GM23248 (cell line): ENCODE results near the gene DPP10. TPM values are rescaled to one million over a fixed set of nuclear protein-coding genes. Genes with fewer than 3 reads are reported as not detected.

Experiments used
- DNase-seq: peaks from one replicate; pipeline ENCODE4 v3.0.0-alpha.2; 2015
- H2AFZ ChIP-seq: fragments of 200-600 bp; sonication (generic); 2 replicates; pipeline ENCODE4 v1.6.1; 2016; ENCODE audit warnings: antibody characterized with exemption
- H3F3A ChIP-seq: fragments of 200-600 bp; sonication (generic); 2 replicates; pipeline ENCODE4 v1.6.1; 2016; ENCODE audit warnings: mild to moderate bottlenecking, antibody characterized with exemption, mixed run types; ENCODE audit not compliant: insufficient read depth
- H3K27ac ChIP-seq: fragments of 200-600 bp; sonication (generic); 2 replicates; pipeline ENCODE4 v1.5.1; 2016; ENCODE audit warnings: mild to moderate bottlenecking
- H3K27me3 ChIP-seq: fragments of 200-600 bp; sonication (generic); replicated peaks from 2 replicates; pipeline ENCODE4 v1.6.1; 2016; ENCODE audit warnings: mild to moderate bottlenecking; ENCODE audit not compliant: insufficient read depth
- H3K36me3 ChIP-seq: fragments of 200-600 bp; sonication (generic); 2 replicates; pipeline ENCODE4 v1.6.1; 2016; ENCODE audit warnings: low read depth, mild to moderate bottlenecking
- H3K4me1 ChIP-seq: fragments of 200-600 bp; sonication (generic); 2 replicates; pipeline ENCODE4 v1.6.1; 2016; ENCODE audit warnings: mild to moderate bottlenecking; ENCODE audit not compliant: insufficient read depth
- H3K4me2 ChIP-seq: fragments of 200-600 bp; sonication (generic); one replicate; pipeline ENCODE4 v1.6.1; 2016; ENCODE audit warnings: mild to moderate bottlenecking; ENCODE audit not compliant: unreplicated experiment
- H3K4me3 ChIP-seq: fragments of 200-600 bp; sonication (generic); 2 replicates; pipeline ENCODE4 v1.5.1; 2016; ENCODE audit warnings: mild to moderate bottlenecking
- H3K79me2 ChIP-seq: fragments of 200-600 bp; sonication (generic); 2 replicates; pipeline ENCODE4 v1.6.1; 2016; ENCODE audit warnings: mild to moderate bottlenecking; ENCODE audit not compliant: insufficient read depth
- H3K9ac ChIP-seq: fragments of 200-600 bp; sonication (generic); 2 replicates; pipeline ENCODE4 v1.6.1; 2016; ENCODE audit warnings: mild to moderate bottlenecking
- H3K9me2 ChIP-seq: fragments of 200-600 bp; sonication (generic); 2 replicates; pipeline ENCODE4 v1.6.1; 2016; ENCODE audit warnings: mixed run types, mild to moderate bottlenecking, moderate library complexity; ENCODE audit not compliant: insufficient read depth
- H3K9me3 ChIP-seq: fragments of 200-600 bp; sonication (generic); one replicate; pipeline ENCODE4 v1.6.1; 2017; ENCODE audit warnings: low read depth
- H4K20me1 ChIP-seq: fragments of 200-600 bp; sonication (generic); 2 replicates; pipeline ENCODE4 v1.6.0; 2016; ENCODE audit not compliant: insufficient read depth
- EZH2 ChIP-seq: fragments of 200-600 bp; sonication (generic); IDR thresholded peaks from 2 replicates; pipeline ENCODE4 v1.6.1; 2018; ENCODE audit warnings: antibody characterized with exemption, mild to moderate bottlenecking; ENCODE audit not compliant: insufficient read depth, poor library complexity, severe bottlenecking
- EZH2phosphoT487 ChIP-seq: fragments of 200-600 bp; sonication (generic); IDR thresholded peaks from 2 replicates; pipeline ENCODE4 v1.6.1; 2018; ENCODE audit warnings: antibody characterized with exemption, moderate library complexity, mild to moderate bottlenecking, low read depth; ENCODE audit not compliant: insufficient read depth
- WGBS, 2 experiments: methylation state at CpG; one replicate each; pipeline ENCODE4 v1.1.6; 2015 to 2017; ENCODE audit warnings: low lambda C conversion rate in 2 of 2, low coverage in 1 of 2; ENCODE audit errors: missing lambda C conversion rate in 2 of 2; 5-methylcytosine and 5-hydroxymethylcytosine counted together
- in situ Hi-C: fragments of 300-500 bp; cut with MboI; formaldehyde crosslinking; loops from 2 replicates; pipeline ENCODE4 v1.15.0; 2020
- polyA plus RNA-seq: library from polyadenylated mRNA; unstranded; fragments of >200 nt; fragmentation: Nextera tagmentation; extraction: Ambion mirVana; gene quantifications from 2 replicates; pipeline ENCODE4 v1.2.1, GENCODE V29; 2016
- total RNA-seq: library from RNA; depleted of rRNA; stranded (reverse); fragments of >200 nt; shearing (Covaris generic); gene quantifications from 2 replicates; pipeline ENCODE4 v1.2.3, GENCODE V29; 2014

The DPP10 gene
- total and polyA plus RNA-seq, 2 experiments from 2014 or later = not detected

DNA sequence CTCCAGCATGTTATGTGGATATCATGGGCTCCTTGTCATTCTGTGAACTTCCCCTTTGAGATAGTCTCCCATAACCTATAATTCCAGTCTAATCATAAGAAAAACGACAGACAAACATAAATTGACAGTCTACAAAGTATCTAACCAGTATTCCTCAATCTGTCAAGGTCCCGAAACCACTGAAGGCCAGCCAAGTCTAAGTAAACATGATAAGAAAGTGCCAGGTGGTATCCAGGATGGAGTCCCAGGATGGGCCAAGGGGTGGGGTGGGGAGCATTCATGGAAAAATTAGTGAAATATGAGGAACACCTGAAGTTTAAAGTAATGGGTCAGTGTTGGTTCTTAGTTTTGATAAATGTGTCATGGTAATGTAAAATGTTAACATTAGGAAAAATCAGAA, 355.5 kb downstream of the DPP10 start:
- Histone ChIP-seq H3K9ac (no peak overlapping the region), H3K4me2 (no peak overlapping the region), H2AFZ (no peak overlapping the region), H3K36me3 (no peaks in the 10 kb centered on the region), H3K9me3 (peaks cover 3% of the 10 kb centered on the region), H3K9me2 (no peaks in the 10 kb centered on the region), H3K4me1 (no peaks in the 10 kb centered on the region), H3K79me2 (no peaks in the 10 kb centered on the region), H3K27ac (no peak overlapping the region), H3F3A (no peaks in the 10 kb centered on the region), H3K4me3 (no peak overlapping the region), H4K20me1 (no peaks in the 10 kb centered on the region), H3K27me3 (no peaks in the 10 kb centered on the region)
- in situ Hi-C loops = no loop called here
- TF ChIP-seq EZH2 = no peak
- 18 to 25% methylated on average over 2 of the region's 2 CpGs for WGBS, 2 experiments
- no peak for DNase-seq

DNA sequence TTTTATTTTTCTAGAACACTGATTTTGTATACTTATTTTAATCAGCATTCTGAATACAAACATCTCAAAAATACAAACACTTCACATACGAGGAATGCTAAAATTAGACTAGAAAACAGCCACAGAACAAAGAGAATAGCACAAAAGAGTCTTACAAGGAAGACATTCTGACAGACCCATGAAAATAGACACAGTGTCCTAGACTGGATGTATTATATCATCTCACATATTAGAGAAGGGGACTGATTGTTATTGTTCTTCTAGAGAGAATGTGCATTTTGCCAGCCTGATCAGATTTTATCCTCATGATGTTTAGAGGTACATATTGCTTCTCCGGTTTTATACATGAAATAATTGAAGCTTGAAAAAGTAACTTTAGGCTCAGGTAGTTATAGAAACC, 357.9 kb downstream of the DPP10 start:
- no peaks in the 10 kb centered on the region for H3K79me2 ChIP-seq
- in situ Hi-C loops = no loop called here
- no peaks in the 10 kb centered on the region for H3K36me3 ChIP-seq
- H4K20me1 ChIP-seq = no peaks in the 10 kb centered on the region
- H3K4me3 ChIP-seq = no peak overlapping the region
- no peaks in the 10 kb centered on the region for H3K9me2 ChIP-seq
- no peak for DNase-seq
- no peaks in the 10 kb centered on the region for H3F3A ChIP-seq
- no peaks in the 10 kb centered on the region for H3K27me3 ChIP-seq
- TF ChIP-seq EZH2phosphoT487 (no peak), EZH2 (no peak)
- peaks cover 3% of the 10 kb centered on the region for H3K9me3 ChIP-seq
- H3K27ac ChIP-seq = no peak overlapping the region
- no peak overlapping the region for H3K4me2 ChIP-seq
- no peak overlapping the region for H3K9ac ChIP-seq
- H3K4me1 ChIP-seq = no peaks in the 10 kb centered on the region
- no peak overlapping the region for H2AFZ ChIP-seq
- 17 to 18% methylated on average over 2 of the region's 2 CpGs for WGBS, 2 experiments

- H2AFZ ChIP-seq = no peak overlapping the region
- 12 to 18% methylated on average over 3 of the region's 3 CpGs for WGBS, 2 experiments
- H4K20me1 ChIP-seq = no peaks in the 10 kb centered on the region
- no peak overlapping the region for H3K9ac ChIP-seq
- H3K4me3 ChIP-seq = no peak overlapping the region
- H3K9me2 ChIP-seq = no peaks in the 10 kb centered on the region
- in situ Hi-C loops = no loop called here
- DNase-seq = no peak
- H3K27me3 ChIP-seq = no peaks in the 10 kb centered on the region
- H3K9me3 ChIP-seq = peaks cover 3% of the 10 kb centered on the region
- no peaks in the 10 kb centered on the region for H3K4me1 ChIP-seq
- no peak for TF ChIP-seq EZH2phosphoT487
- TF ChIP-seq EZH2 = no peak
- H3K4me2 ChIP-seq = no peak overlapping the region
- no peak overlapping the region for H3K27ac ChIP-seq
- H3K79me2 ChIP-seq = no peaks in the 10 kb centered on the region
- no peaks in the 10 kb centered on the region for H3K36me3 ChIP-seq
- H3F3A ChIP-seq = no peaks in the 10 kb centered on the region
These were observed 362.8 kb downstream of the DPP10 start for GRCh38 chr2:114805195-114805594.

GRCh38 chr2:114810092-114810491, 367.7 kb downstream of the DPP10 start:
- DNase-seq = no peak
- no peaks in the 10 kb centered on the region for H3K9me2 ChIP-seq
- H3K27ac ChIP-seq = no peak overlapping the region
- H4K20me1 ChIP-seq = no peaks in the 10 kb centered on the region
- H3K4me3 ChIP-seq = no peak overlapping the region
- 12 to 15% methylated on average over 5 of the region's 5 CpGs for WGBS, 2 experiments
- no peaks in the 10 kb centered on the region for H3K36me3 ChIP-seq
- no peak for TF ChIP-seq EZH2
- TF ChIP-seq EZH2phosphoT487 = no peak
- H3K27me3 ChIP-seq = no peaks in the 10 kb centered on the region
- H2AFZ ChIP-seq = no peak overlapping the region
- H3K4me1 ChIP-seq = no peaks in the 10 kb centered on the region
- no peak overlapping the region for H3K4me2 ChIP-seq
- no peaks in the 10 kb centered on the region for H3K9me3 ChIP-seq
- in situ Hi-C loops = no loop called here
- no peaks in the 10 kb centered on the region for H3K79me2 ChIP-seq
- H3K9ac ChIP-seq = no peak overlapping the region
- no peaks in the 10 kb centered on the region for H3F3A ChIP-seq

DNA sequence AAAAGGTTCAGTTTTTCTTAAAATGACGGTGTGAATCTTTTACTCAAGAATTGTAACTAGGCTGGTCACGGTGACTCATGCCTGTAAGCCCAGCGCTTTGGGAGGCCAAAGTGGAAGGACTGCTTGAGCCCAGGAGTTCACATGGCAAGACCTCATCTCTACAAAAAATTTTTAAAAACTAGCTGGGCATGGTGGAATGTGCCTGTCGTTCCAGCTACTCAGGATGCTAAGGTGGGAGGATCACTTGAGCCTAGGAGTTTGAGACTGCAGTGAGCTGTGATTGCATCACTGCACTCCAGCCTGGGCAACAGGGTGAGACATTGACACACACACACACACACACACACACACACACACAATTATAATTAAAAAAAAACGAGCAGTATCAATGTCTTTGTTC, 369.8 kb downstream of the DPP10 start:
- H4K20me1 ChIP-seq = no peaks in the 10 kb centered on the region
- no peaks in the 10 kb centered on the region for H3F3A ChIP-seq
- no peaks in the 10 kb centered on the region for H3K79me2 ChIP-seq
- no peaks in the 10 kb centered on the region for H3K9me2 ChIP-seq
- H3K4me1 ChIP-seq = no peaks in the 10 kb centered on the region
- no peak overlapping the region for H3K27ac ChIP-seq
- no peak for TF ChIP-seq EZH2
- no peak for TF ChIP-seq EZH2phosphoT487
- in situ Hi-C loops = no loop called here
- H3K4me3 ChIP-seq = no peak overlapping the region
- no peaks in the 10 kb centered on the region for H3K27me3 ChIP-seq
- WGBS, 2 experiments = 21 to 31% methylated on average over 5 of the region's 5 CpGs
- no peak for DNase-seq
- H3K9ac ChIP-seq = no peak overlapping the region
- H2AFZ ChIP-seq = no peak overlapping the region
- no peaks in the 10 kb centered on the region for H3K9me3 ChIP-seq
- no peak overlapping the region for H3K4me2 ChIP-seq
- no peaks in the 10 kb centered on the region for H3K36me3 ChIP-seq
